Keratinocyte (primary cell): ENCODE measurements around the gene DGKQ.

Experiments used
- EZH2 ChIP-seq: IDR thresholded peaks from one replicate; pipeline ENCODE4 v1.6.1; 2012; ENCODE audit warnings: inconsistent platforms, mild to moderate bottlenecking, low read length, moderate library complexity
- TF ChIP-seq, protein P1 (sequence below), 3 experiments: IDR thresholded peaks in 1 of 3; conservative IDR thresholded peaks in 1 of 3; optimal IDR thresholded peaks in 1 of 3; 2 replicates in 2 of 3; 3 replicates in 1 of 3; pipeline versions ENCODE3 to v1.5.1; 2011; ENCODE audit warnings: low read length in 3 of 3, mild to moderate bottlenecking in 3 of 3, moderate library complexity in 2 of 3, control low read depth in 1 of 3, inconsistent platforms in 1 of 3; ENCODE audit not compliant: insufficient read depth in 2 of 3; ENCODE audit errors: extremely low read depth in 1 of 3

DNA sequence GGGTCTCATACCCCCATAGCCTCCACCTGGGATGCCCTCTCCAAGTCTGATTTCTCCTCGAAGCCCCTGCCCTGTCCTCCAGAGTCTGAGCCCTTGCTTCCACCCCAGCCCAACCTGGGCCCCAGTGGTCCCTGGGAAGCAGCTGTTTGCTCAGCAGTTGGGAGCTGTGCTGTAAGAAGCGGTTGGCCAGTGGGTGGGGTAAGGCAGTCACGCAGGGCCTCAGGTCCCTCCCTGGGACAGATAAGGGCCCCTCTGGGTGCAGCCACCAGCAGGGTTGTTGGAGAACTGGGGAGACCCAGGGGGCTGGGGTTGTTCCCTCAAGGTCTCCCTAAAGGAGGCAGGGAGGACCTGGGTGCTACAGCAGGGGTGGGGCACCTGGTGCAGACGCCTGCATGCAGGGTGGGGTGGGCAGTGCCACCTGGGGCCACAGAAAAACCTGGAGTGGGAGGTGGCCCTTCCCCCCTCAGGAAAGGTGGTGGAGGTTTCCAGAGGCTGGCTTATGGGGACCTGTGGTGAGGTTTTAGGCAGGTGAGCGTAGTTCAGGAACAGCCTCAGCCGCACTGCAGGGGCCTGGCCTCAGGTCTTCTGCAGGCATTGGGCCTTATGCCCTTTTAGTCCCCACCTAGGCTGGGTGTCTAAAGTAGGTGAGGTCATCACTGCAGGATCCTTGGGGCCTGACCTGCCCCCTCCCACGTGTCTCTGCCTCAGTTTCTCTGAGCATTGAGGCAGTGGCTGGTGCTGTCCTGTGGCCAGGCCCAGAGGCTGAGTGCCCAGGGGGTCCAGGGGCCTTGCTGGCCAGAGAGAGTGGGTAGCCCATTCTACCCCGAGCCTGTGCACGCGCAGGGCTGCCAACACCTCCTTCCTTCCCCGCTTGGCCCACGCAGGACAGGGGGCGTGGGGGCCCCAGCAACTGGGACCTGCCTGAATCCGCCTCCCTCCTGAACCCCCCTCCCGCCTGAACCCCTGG is 22.9 kb upstream of the DGKQ start:
- TF ChIP-seq, protein P1, sequence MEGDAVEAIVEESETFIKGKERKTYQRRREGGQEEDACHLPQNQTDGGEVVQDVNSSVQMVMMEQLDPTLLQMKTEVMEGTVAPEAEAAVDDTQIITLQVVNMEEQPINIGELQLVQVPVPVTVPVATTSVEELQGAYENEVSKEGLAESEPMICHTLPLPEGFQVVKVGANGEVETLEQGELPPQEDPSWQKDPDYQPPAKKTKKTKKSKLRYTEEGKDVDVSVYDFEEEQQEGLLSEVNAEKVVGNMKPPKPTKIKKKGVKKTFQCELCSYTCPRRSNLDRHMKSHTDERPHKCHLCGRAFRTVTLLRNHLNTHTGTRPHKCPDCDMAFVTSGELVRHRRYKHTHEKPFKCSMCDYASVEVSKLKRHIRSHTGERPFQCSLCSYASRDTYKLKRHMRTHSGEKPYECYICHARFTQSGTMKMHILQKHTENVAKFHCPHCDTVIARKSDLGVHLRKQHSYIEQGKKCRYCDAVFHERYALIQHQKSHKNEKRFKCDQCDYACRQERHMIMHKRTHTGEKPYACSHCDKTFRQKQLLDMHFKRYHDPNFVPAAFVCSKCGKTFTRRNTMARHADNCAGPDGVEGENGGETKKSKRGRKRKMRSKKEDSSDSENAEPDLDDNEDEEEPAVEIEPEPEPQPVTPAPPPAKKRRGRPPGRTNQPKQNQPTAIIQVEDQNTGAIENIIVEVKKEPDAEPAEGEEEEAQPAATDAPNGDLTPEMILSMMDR (optimal IDR thresholded peaks at IDR 0.05 in 1 of 3, IDR thresholded peaks at IDR 0.05 in 1 of 3, conservative IDR thresholded peaks at IDR 0.05 in 1 of 3; ENCODE audit: extremely low read depth in 1 of 3, insufficient read depth in 2 of 3, low read length in 3 of 3): no peak
- TF ChIP-seq EZH2: no peak
